NCI-H748 (cell line): ENCODE data around the gene RPL39L.

Experiments
- DNase-seq: peaks from one replicate; lab custom pipeline; 2025; ENCODE audit not compliant: unreplicated experiment; lab: John Stamatoyannopoulos, UW

Gene RPL39L

DNA sequence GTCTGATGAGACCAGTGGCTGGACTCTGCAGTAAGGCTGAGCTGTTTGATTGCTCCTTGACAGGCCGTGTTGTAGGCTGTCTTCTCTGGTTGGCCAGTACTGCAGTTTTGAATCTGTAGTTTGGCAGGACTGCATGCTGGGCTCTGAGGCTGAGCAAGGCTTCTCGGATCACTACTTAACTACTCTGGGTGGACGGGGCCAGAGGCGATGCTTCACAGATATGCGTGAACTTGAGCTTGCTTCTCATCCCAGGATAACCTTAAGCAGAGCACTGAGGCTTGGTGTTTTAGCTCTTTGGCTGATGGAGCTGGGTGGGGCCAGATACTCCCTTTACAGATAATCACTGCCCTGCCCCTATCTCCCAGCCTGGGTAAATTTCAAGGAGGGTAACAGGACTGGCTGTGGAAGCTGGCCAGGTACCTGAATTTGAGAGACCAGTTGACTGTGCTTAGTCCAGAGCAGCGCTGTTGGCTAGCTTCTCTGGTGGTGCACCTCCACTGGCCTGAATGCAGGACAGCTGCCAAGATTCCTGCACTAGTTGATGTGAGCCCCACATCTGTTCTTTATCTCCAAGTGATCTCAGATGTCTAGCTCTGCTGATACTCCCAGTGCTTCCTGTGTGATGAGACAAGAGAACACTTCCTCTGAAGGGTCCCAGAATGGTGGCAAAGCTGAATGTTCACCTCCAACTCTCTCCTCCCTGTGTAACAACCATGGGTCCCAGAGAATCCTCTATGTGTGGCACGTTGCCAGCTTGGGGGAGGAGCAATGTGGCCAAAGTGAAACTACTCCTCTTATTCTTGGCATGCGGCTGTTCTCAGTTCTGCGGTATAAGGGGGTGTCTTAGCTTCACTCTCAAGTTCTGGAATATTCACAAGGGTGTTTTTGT, 37.9 kb downstream of the RPL39L start:
- no peak for DNase-seq

DNA sequence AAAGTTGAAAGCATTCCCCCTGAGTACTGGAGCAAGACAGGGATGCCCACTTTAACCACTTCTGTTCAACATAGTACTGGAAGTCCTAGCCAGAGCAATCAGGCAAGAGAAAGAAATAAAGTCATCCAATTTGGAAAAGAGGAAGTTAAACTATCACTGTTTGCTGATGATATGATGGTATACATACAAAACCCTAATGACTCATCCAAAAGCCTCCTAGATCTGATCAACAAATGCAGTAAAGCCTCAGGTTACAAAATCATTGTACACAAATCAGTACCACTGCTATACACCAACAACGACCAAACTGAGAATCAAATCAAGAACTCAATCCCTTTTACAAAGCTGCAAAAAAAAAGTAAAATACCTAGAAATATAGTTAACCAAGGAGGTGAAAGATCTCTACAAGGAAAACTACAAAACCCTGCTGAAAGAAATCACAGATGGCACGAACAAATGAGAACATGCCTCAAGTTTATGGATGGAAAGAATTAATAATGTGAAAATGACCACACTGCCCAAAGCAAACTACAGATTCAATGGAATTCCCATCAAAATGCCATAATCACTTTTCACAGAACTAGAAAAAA, 40.3 kb downstream of the RPL39L start:
- DNase-seq, result no peak

DNA sequence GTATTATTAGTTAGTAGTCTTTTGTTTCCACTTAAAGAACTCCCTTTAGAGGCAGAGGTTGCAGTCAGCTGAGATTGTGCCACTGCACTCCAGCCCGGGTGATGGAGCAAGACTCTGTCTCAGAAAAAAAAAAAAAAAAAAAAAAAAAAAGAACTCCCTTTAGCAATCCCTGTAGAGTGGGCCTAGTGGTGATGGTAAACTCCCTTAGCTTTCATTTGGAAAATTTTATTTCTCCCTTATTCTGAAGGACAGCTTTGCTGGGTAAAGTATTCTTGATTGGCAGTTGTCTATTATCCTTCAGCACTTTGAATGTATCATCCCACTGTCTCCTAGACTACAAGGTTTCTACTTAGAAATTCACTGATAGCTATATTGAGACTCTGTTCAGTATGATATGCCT, 46.0 kb downstream of the RPL39L start:
- DNase-seq, result no peak

DNA sequence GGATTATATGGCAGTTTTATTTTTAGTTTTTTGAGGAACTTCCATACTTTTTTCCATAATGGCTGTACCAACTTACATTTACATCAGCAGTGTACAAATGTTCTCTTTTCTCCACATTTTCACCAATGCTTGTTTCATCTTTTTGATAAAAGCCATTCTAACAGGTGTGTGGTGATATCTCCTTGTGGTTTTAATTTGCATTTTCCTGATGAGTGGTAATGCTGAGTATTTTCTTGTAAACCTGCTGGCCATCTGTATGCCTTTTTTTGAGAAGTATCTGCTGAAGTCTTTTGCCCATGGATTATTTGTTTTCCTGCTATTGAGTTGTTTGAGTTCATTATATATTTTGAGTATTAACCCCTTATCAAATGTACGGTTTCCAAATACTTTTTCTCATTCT, 50.6 kb downstream of the RPL39L start:
- no peak for DNase-seq

DNA sequence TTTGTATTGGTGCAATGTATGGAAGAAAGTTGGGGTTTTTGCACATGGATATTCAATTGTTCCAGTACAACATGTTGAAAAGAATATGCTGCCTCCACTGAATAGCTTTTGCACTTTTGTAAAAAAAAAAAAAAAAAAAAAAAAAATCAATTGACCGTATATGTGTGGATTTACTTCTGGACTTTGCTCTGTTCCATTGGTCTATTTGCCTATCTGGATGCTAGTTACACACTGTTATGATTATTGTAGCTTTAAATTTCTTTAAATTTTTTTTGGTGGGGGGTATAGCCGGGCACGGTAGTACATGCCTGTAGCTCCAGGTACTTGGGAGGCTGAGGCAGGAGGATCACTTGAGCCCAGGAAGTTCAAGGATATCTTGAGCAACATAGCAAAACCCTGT, 52.5 kb downstream of the RPL39L start:
- no peak for DNase-seq

DNA sequence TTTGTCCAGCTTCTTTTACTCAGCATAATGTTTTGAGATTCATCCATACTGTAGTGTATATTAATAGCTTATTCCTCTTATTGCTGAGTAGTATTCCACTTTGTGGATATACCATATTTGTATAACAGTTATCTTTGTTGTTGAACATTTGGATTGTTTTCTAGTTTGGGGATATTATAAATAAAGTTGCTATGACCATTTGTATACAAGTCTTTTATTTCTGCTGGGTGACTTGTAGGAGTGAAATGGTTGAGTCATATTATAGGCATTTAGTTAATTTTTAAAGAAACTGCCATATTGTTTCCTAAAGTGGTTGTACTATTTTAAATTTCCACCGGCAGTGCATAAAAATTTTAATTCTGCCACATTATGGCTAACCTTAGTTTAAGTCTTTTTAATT, 53.4 kb downstream of the RPL39L start:
- no peak for DNase-seq

DNA sequence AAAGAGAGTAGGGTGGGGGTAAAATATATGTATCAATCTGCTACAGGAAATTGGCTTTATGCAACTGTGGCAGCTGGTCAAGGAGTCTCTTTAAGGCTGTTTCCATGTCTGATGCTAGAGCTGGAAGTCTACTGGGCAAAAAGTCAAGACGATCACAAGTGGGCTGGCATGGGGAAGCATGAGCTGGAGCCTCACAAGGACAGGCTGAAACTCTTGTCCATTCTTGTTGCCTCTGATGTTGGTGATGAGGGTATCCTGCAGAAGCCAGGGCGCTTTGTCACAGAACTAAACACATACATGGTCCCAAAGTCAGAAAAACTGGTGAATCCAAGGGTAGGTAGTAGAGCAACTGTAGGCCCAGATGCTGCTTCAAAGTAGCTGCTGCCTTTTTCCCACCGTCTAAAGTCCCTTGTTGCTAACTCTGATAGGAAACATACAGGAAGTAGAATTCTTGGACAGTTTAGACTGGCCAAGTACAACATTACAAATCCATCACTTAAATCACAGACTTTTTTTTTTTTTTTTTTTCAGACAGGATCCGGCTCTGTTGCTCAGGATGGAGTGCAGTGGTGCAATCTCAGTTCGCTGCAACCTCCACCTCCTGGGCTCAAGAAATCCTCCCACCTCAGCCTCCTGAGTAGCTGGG, 54.2 kb downstream of the RPL39L start:
- no peak for DNase-seq

DNA sequence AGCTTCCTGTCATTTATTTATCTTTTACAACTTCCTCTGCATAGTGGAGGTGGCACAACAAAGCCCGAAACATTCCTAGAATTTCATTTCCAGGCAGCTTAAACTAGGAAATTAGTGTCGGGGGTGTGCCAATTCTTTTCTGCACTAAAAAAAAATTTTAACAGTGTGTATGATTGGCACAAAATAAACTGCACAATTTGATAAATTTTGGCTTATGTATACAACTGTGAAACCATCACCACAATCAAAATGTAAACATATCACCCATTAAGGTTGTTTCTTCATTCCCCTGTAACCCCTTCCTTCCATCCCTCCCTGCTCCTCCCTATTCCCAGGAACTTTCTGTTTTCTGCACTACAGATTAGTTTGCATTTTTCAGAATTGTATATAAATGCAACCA, 54.7 kb downstream of the RPL39L start:
- DNase-seq, result no peak

DNA sequence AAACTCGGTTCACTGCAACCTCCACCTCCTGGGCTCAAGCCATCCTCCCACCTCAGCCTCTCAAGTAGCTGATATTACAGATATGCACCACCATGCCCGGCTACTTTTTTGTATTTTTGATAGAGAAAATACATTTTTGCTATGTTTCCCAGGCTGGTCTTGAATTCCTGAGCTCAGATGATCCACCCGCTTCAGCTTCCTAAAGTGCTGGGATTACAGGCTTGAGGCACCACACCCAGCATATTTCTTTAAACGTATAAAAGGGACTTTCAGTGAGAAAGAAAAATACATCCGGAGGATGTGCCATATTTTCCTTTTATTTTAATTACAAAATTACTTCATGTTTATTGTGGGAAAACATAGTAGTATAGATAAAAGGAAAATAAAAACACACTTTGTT, 55.2 kb downstream of the RPL39L start:
- DNase-seq, result no peak

DNA sequence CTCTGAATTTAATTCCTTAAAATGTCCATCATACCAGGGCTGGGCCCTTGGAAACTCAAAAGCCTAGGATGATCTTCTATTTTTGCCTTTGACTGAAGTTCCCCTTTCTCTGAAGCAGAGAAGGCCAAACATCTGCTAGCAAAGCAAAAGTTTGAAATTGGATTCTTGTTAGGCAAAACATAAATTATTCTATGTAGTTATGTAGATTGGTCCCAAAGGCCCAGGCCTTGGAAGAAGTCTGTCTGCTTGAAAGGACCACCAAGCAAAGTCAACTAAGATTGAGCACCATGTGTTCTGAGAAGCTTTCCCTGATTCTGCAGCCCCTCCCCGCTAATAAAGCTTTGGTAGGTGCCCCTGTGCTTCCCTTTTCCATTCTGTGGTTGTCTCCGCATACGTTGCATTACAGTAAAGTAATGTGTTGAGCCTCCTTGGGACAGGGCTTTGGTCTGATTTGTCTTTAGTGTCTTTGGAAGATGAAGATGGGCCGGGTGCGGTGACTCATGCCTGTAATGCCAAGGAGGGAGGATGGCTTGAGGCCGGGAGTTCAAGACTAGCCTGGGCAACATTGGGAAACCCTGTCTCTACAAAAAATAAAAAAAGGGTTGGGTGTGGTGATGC, 56.4 kb downstream of the RPL39L start:
- no peak for DNase-seq

DNA sequence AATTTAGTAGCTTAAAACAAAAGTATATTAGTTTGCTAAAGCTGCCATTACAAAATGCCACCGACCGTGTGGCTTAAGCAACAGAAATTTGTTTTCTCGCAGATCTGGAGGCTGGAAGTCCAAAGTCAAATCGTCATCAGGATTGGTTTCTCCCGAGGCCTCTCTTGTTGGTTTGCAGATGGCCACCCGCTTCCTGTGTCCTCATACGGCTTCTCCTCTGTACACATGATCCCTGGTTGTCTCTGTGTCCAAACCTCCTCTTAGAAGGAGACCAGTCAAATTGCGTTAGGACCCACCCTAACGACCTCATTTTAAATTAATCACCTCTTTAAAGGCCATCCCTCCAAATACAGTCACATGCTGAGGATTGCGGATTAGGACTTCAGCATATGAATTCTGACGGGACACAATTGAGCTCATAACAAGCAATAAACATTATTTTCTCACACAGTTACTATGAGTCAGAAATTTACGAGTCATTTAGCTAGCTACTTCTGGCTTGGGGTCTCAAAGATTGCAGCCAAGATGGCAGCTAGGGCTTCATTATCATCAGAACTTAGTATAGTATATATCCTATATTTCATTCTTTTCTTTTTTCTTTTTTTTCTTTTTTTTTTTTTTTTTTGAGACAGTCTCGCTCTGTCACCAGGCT, 58.4 kb downstream of the RPL39L start:
- no peak for DNase-seq

DNA sequence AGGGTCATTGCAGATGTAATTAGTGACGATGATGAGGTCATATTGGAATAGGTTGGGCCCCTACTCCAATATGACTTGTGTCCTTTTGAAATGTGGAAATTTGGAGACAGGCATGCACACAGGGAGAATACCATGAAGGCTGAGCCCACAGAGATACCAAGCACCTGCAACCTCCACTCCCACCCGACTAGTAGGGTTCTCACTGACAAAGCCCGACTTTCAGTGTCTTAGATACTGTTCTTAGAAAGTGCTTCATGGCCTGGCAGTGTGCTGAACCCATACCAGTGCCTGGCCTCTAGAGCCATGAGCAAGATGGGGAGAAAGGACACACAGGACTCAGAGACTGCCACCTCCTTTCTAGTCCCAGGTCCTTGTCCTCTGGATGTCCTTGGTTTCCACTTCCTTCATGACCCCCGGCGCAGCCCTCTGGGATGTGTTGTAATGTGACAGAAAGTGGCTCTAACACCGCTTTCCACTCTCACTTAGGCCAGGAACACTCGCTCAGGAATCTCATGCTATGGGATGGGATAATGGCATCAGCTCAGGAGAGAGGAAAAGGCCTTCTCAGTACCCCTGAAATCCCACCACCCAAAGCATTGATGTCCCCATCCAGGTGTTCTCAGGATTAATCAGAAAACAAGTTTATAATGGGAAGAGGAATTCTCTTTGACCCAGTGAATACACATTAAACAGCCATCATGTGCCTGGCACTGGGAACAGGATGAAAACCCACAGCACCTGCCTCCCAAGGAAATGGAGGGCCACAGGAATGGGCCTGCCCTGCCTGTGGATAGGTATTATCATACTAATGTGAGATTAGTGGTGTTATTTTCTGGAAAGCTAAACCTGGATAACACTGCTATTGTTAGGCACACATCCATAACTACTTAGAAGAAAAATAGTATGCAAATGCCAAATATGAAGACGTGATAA, 59.9 kb downstream of the RPL39L start:
- no peak for DNase-seq

DNA sequence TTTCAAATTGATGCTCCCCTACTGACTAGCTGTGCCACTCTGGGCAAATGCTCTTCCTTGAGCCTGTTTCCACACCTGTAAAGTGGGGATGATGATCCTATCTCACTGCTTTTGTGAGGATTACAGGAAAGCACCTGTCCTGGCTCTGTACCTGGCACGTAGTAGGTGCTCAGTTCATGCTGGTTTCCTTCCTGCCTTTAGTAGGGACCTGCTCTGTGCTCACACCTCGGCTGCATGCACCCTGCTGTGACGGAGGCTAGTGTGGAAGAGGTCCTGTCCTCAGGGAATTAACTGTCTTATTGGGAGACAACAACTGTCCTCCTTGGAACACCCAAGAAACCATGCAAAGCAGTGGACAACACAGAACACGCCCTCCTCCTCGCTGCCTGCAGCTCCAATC, 61.8 kb downstream of the RPL39L start:
- no peak for DNase-seq

DNA sequence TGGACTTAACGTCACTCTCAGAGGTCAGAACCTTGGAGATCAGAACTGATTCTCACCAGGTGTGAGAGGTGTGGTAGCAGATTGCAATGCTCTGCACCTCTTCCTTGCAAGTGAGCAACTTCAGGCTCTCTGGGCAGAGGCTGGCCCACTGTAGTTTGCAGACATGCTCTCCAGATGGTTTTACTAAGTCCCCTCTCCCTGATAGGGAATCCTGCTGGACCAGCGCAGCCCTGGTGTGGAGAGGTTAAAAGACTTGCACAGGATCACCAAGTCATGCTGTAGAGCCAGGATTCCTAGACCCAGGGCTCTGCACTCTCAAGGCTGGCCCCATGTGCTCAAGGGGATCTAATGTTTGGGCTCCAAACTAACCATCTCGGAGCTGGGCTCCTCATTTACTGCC, 62.2 kb downstream of the RPL39L start:
- DNase-seq, result no peak

DNA sequence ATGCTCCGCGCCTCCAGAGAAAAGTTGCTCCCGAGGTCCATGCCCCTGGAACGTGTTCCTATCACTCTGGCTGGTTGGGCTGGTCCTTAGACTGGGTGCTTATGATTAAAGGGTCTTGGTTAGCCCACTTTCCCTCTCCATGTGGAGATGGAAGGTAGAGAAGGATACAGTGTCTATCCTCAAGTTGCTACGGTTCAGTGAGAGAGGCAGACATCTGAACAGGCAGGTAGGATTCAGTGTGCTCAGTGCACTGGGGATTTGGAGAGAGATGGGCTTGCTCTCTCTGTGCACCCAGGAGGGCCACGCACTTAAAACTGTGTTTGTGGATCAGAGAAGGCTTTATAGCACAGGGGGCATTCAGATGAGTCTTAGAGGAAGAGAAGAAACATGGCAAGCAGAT, 63.0 kb downstream of the RPL39L start:
- no peak for DNase-seq

DNA sequence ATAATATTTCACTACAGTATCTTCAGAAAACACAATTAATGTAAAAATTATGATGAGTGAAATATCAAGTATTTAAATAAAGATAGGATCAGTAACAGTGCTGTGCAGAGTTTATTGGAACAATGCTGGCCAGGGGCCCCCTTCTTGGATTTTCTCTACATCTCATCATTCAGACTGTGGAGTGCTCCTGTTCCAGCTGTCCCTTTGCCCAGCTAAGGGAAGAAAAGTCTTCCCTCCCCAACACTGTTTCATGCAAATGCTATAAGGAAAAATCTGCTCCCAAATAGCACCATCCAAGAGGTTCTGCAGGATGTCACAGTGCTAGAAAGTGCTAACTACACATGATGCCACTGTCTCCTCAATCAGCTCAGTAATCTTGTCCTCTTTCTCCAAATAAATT, 64.5 kb downstream of the RPL39L start:
- no peak for DNase-seq

DNA sequence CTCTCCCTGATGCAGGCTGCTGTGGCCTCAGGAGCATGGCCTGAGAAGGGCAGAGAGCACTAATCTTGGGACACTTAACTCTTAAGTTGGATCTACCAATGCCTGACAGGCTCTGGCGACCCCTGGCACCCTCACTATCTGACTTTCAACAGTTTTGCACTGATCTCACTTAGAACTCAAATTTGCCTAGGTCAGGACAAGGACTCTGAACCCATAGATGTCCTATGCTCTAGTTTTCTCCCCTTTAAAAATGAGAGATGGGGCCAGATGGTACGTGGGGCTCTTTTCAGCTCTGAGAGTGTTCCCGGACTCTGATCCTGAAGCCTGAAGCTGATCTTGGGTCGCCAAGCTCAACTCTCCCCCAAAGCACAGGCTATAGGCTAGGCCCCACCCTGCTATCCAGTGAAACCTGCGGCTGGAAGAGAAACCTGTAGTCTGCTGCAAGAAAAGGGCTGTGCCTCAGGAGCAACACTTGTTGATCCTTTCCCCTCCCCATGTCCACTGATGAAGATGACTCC, 65.7 kb downstream of the RPL39L start:
- no peak for DNase-seq

DNA sequence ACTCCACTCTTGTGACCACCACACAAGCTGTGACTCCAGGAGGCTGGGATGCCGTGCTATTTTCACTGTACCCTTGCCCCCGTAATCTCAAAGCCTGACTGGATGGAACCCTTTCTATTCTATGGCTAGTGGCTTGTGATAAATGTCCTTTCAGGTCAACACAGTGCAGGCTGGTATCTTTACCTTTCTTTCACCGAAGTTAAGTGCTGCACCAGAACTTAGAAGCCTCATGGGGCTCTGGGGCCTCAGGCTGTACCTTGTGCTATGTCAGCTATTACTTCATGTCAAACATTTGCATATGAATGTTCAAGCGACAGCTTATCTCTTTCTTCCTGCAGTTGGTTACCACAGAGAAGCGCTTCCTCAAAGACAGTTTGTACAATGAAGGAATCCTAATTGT, 66.8 kb downstream of the RPL39L start:
- DNase-seq, result no peak

DNA sequence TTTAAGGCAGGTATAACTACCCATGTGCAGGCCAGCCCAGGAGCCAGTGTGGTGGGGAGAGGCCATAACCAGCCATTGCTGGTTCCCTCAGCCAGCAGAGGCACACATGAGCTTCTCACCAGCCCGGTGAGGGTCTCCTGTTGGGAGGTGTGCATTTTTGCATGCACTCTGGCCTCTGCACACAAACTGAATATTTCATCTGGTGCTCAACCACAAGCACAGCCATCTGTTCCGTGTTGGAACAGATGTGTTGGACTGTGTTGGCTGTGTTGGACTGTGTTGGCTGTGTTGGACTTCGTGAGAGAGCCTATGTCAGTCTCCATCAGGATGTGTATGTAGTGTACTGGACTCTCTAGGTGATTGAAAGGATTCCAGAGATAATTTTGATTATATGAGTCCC, 67.2 kb downstream of the RPL39L start:
- no peak for DNase-seq
